Chondrocyte (in vitro differentiated cells): Measurements from ENCODE around the gene METTL13. TPM values are rescaled to one million over a fixed set of nuclear protein-coding genes. Genes with fewer than 3 reads are reported as not detected.

Source experiments
- DNase-seq: peaks from one replicate; pipeline ENCODE4 v3.0.0; 2021; ENCODE audit warnings: mixed read lengths, low spot score
- H3K27ac Mint-ChIP-seq: one replicate; pipeline ENCODE4 v1.8.0; 2021; ENCODE audit warnings: mild to moderate bottlenecking, moderate library complexity, mixed read lengths; ENCODE audit not compliant: unreplicated experiment
- H3K27me3 Mint-ChIP-seq: 2 replicates; pipeline ENCODE4 v1.8.0; 2021; ENCODE audit warnings: low read depth, mixed read lengths
- H3K36me3 Mint-ChIP-seq: 2 replicates; pipeline ENCODE4 v1.8.0; 2021; ENCODE audit warnings: low read depth, mixed read lengths
- H3K4me1 Mint-ChIP-seq: 2 replicates; pipeline ENCODE4 v1.8.0; 2021; ENCODE audit warnings: low read depth, mild to moderate bottlenecking, mixed read lengths
- H3K4me3 Mint-ChIP-seq: one replicate; pipeline ENCODE4 v1.8.0; 2021; ENCODE audit warnings: mild to moderate bottlenecking, moderate library complexity, mixed read lengths; ENCODE audit not compliant: unreplicated experiment
- H3K9me3 Mint-ChIP-seq: 2 replicates; pipeline ENCODE4 v1.8.0; 2021; ENCODE audit warnings: low read depth, mixed read lengths
- CTCF ChIP-seq: fragments of 200-600 bp; sonication (generic); IDR thresholded peaks from 2 replicates; pipeline ENCODE4 v1.5.0; 2021; ENCODE audit warnings: antibody characterized with exemption, mild to moderate bottlenecking, moderate library complexity
- total RNA-seq: library from RNA; stranded (reverse); gene quantifications from 3 replicates; pipeline ENCODE4 v1.2.1, GENCODE V29; 2021

METTL13 gene
- total RNA-seq, 1 donor from 2014 or later = 21.4 TPM

- Mint-ChIP-seq H3K27me3 (no peaks in the 10 kb centered on the region), H3K4me3 (no peak overlapping the region), H3K36me3 (peaks cover 41% of the 10 kb centered on the region), H3K4me1 (peaks cover 15% of the 10 kb centered on the region), H3K27ac (no peak overlapping the region), H3K9me3 (no peaks in the 10 kb centered on the region)
- no peak for DNase-seq
- no peak for TF ChIP-seq CTCF
Measured at GRCh38 chr1:171790318-171790717, 8.9 kb downstream of the METTL13 start.

- Mint-ChIP-seq H3K27ac (no peak overlapping the region), H3K4me1 (peaks cover 12% of the 10 kb centered on the region), H3K9me3 (no peaks in the 10 kb centered on the region), H3K36me3 (peaks cover 39% of the 10 kb centered on the region), H3K4me3 (no peak overlapping the region), H3K27me3 (no peaks in the 10 kb centered on the region)
- DNase-seq = no peak
- no peak for TF ChIP-seq CTCF
Measured at GRCh38 chr1:171792656-171793369, 11.4 kb downstream of the METTL13 start.

- TF ChIP-seq CTCF = no peak
- Mint-ChIP-seq H3K9me3 (no peaks in the 10 kb centered on the region), H3K4me1 (peaks cover 12% of the 10 kb centered on the region), H3K36me3 (peaks cover 34% of the 10 kb centered on the region), H3K4me3 (no peak overlapping the region), H3K27ac (peak overlapping the region; percentile 27), H3K27me3 (no peaks in the 10 kb centered on the region)
- DNase-seq = no peak
Measured at GRCh38 chr1:171793636-171794035, 12.2 kb downstream of the METTL13 start.

- Mint-ChIP-seq H3K9me3 (no peaks in the 10 kb centered on the region), H3K4me3 (no peak overlapping the region), H3K36me3 (peaks cover 32% of the 10 kb centered on the region)
Measured at GRCh38 chr1:171794085-171794484, 12.6 kb downstream of the METTL13 start.

GRCh38 chr1:171796592-171796991, 15.1 kb downstream of the METTL13 start:
- no peak overlapping the region for H3K27ac Mint-ChIP-seq
- H3K9me3 Mint-ChIP-seq = no peaks in the 10 kb centered on the region
- H3K4me3 Mint-ChIP-seq = no peak overlapping the region
- peaks cover 22% of the 10 kb centered on the region for H3K36me3 Mint-ChIP-seq
- no peaks in the 10 kb centered on the region for H3K27me3 Mint-ChIP-seq
- H3K4me1 Mint-ChIP-seq = peaks cover 12% of the 10 kb centered on the region
- no peak for TF ChIP-seq CTCF
- no peak for DNase-seq

More at GRCh38 chr1:171794085-171794484, 12.6 kb downstream of the METTL13 start:
- DNase-seq = no peak
- TF ChIP-seq CTCF = no peak
- Mint-ChIP-seq H3K27ac (peak overlapping the region; percentile 27), H3K4me1 (peaks cover 12% of the 10 kb centered on the region), H3K27me3 (no peaks in the 10 kb centered on the region)
